ENCODE results near the gene TNFRSF18. TPM values are rescaled to one million over a fixed set of nuclear protein-coding genes. Genes with fewer than 3 reads are reported as not detected.

Gene TNFRSF18
- total RNA-seq, 1 experiment from 2014 or later: 6.9 TPM

- Histone ChIP-seq H3F3A (ENCODE audit: insufficient read depth, low read depth) (peaks cover 33% of the 10 kb centered on the region; the same call in 1 of the 2 replicates), H3K27ac (no peak overlapping the region), H2AFZ (no peak overlapping the region), H3K4me1 (replicated peaks; ENCODE audit: insufficient read depth) (peaks cover 41% of the 10 kb centered on the region), H3K36me3 (ENCODE audit: low read depth) (no peaks in the 10 kb centered on the region), H3K27me3 (ENCODE audit: insufficient read depth, low read depth) (no peaks in the 10 kb centered on the region), H3K4me2 (no peak overlapping the region), H3K9me2 (ENCODE audit: insufficient read depth) (no peaks in the 10 kb centered on the region), H3K79me2 (ENCODE audit: low read depth) (peaks cover 8% of the 10 kb centered on the region), H4K20me1 (ENCODE audit: insufficient read depth) (no peaks in the 10 kb centered on the region), H3K9me3 (ENCODE audit: insufficient read depth, low read depth) (no peaks in the 10 kb centered on the region), H3K4me3 (no peak overlapping the region)
- ChIA-PET POLR2A (ENCODE audit: unreplicated experiment) (no interaction called here), CTCF (no interaction called here)
- intact Hi-C loops (cut with micrococcal nuclease; ENCODE audit: unreplicated experiment): no loop called here
- TF ChIP-seq EZH2 (IDR thresholded peaks at IDR 0.05; ENCODE audit: low read depth) (no peak), CTCF (conservative IDR thresholded peaks at IDR 0.05) (no peak)
- BruUV-seq (replicated peaks): no TSS peak
- no peak for DNase-seq
These were observed 33.9 kb upstream of the TNFRSF18 start for GRCh38 chr1:1240348-1240732.

- peak in 1 of 2 experiments; percentile 54 for DNase-seq
- H3K4me2 ChIP-seq: no peak overlapping the region
- ChIA-PET POLR2A (ENCODE audit: unreplicated experiment) (no interaction called here), CTCF (no interaction called here)
- no peak overlapping the region for H3K4me3 ChIP-seq
- no TSS peak for BruUV-seq (replicated peaks)
- peaks cover 14% of the 10 kb centered on the region for H3K79me2 ChIP-seq (ENCODE audit: low read depth)
- peaks cover 38% of the 10 kb centered on the region; the same call in 1 of the 2 replicates for H3F3A ChIP-seq (ENCODE audit: insufficient read depth, low read depth)
- no peaks in the 10 kb centered on the region for H3K36me3 ChIP-seq (ENCODE audit: low read depth)
- H3K9me3 ChIP-seq (ENCODE audit: insufficient read depth, low read depth): no peaks in the 10 kb centered on the region
- no peak overlapping the region for H2AFZ ChIP-seq
- no peak overlapping the region for H3K27ac ChIP-seq
- no peaks in the 10 kb centered on the region for H3K27me3 ChIP-seq (ENCODE audit: insufficient read depth, low read depth)
- no peaks in the 10 kb centered on the region for H4K20me1 ChIP-seq (ENCODE audit: insufficient read depth)
- TF ChIP-seq CTCF (conservative IDR thresholded peaks at IDR 0.05) (no peak), EZH2 (IDR thresholded peaks at IDR 0.05; ENCODE audit: low read depth) (no peak)
- intact Hi-C loops (cut with micrococcal nuclease; ENCODE audit: unreplicated experiment): loop anchor here (10.0 kb wide), 1 partner anchor 255 kb away; the partner anchor contains the start of gene PERM1
- peaks cover 41% of the 10 kb centered on the region for H3K4me1 ChIP-seq (replicated peaks; ENCODE audit: insufficient read depth)
- H3K9me2 ChIP-seq (ENCODE audit: insufficient read depth): no peaks in the 10 kb centered on the region
These were observed 33.4 kb upstream of the TNFRSF18 start for GRCh38 chr1:1239614-1240347.

GRCh38 chr1:1239227-1239613 is 32.8 kb upstream of the TNFRSF18 start:
- Histone ChIP-seq H3K4me2 (peak overlapping the region; percentile 93), H3K27me3 (ENCODE audit: insufficient read depth, low read depth) (no peaks in the 10 kb centered on the region), H3K36me3 (ENCODE audit: low read depth) (no peaks in the 10 kb centered on the region), H4K20me1 (ENCODE audit: insufficient read depth) (no peaks in the 10 kb centered on the region), H3F3A (ENCODE audit: insufficient read depth, low read depth) (peaks cover 41% of the 10 kb centered on the region; the same call in 1 of the 2 replicates), H3K79me2 (ENCODE audit: low read depth) (peaks cover 19% of the 10 kb centered on the region), H3K9me2 (ENCODE audit: insufficient read depth) (no peaks in the 10 kb centered on the region), H3K4me1 (replicated peaks; ENCODE audit: insufficient read depth) (peaks cover 41% of the 10 kb centered on the region), H2AFZ (no peak overlapping the region), H3K4me3 (no peak overlapping the region), H3K9me3 (ENCODE audit: insufficient read depth, low read depth) (no peaks in the 10 kb centered on the region), H3K27ac (no peak overlapping the region)
- ChIA-PET POLR2A (ENCODE audit: unreplicated experiment) (no interaction called here), CTCF (no interaction called here)
- no TSS peak for BruUV-seq (replicated peaks)
- no peak for DNase-seq
- intact Hi-C loops (cut with micrococcal nuclease; ENCODE audit: unreplicated experiment): loop anchor here (10.0 kb wide), 1 partner anchor 254 kb away; the partner anchor contains the start of gene PERM1
- TF ChIP-seq CTCF (conservative IDR thresholded peaks at IDR 0.05): no peak
- no peak for TF ChIP-seq EZH2 (IDR thresholded peaks at IDR 0.05; ENCODE audit: low read depth)

All from PC-9 (cell line).